ENCODE data around the gene ASCL2. TPM values are rescaled to one million over a fixed set of nuclear protein-coding genes. Genes with fewer than 3 reads are reported as not detected.
A peak's percentile ranks its signal among the peaks of the same experiment; 100 is the strongest.

Gene ASCL2
- total RNA-seq, 2 experiments from 2014 or later = not detected

DNA sequence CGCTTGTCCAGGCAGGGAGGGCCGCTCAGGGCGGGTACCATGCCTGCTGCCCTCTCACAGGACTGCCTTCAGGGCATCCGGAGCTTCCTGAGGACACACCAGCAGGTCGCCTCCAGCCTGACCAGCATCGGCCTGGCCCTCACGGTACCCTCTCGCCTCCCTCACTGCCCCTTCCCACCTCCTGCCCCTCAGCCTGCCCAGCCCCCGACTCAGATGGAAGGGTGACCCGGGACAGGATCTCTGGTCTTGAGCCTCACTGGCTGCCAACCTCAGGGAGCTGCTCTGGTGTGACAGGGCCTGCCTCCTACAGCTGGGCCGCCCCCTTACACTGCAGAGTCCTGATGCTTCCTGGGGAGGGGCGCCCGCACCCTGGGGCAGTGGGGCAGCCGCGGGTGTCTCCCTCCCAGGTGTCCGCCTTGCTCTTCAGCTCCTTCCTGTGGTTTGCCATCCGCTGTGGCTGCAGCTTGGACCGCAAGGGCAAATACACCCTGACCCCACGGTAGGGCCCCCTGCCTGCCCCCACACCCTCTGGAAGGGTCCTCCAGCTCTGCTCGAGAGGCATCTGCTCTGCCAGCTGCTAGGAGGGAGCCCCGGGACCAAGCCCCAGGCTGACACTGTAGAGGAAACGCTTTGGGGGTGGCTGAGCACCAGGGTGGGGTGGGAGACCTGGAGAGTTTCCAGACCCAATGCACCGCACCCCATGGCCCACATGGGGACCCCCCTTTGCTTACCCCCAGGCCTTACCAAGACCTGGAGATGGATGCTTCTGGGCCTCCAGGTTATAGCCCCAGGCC is 46.0 kb upstream of the ASCL2 start:
- ATAC-seq (ENCODE audit: poor library complexity) = no peak
- Histone ChIP-seq H3K9me3 (ENCODE audit: control insufficient read depth in 1 of 2, insufficient read depth in 1 of 2, low read length in 2 of 2) (peaks cover 0 to 15% of the 10 kb centered on the region in 2 experiments), H3K36me3 (ENCODE audit: insufficient read depth, low read length) (peaks cover 2% of the 10 kb centered on the region), H3K4me3 (ENCODE audit: low read length) (no peak overlapping the region), H3K27me3 (ENCODE audit: control insufficient read depth in 1 of 2, insufficient read depth in 2 of 2, low read length in 2 of 2) (no peaks in the 10 kb centered on the region), H3K27ac (ENCODE audit: low read depth in 1 of 2, low read length in 2 of 2) (no peak overlapping the region), H3K4me1 (ENCODE audit: insufficient read depth, low read length) (peaks cover 31% of the 10 kb centered on the region)
- peak in 1 of 14 experiments; percentile 12 for DNase-seq
- Mint-ChIP-seq H3K27me3 (no peaks in the 10 kb centered on the region), H3K27ac (no peak overlapping the region), H3K9me3 (no peaks in the 10 kb centered on the region), H3K36me3 (ENCODE audit: low read depth) (no peaks in the 10 kb centered on the region), H3K4me3 (no peak overlapping the region), H3K4me1 (ENCODE audit: low read depth) (peaks cover 6% of the 10 kb centered on the region)
- TF ChIP-seq, protein P1, sequence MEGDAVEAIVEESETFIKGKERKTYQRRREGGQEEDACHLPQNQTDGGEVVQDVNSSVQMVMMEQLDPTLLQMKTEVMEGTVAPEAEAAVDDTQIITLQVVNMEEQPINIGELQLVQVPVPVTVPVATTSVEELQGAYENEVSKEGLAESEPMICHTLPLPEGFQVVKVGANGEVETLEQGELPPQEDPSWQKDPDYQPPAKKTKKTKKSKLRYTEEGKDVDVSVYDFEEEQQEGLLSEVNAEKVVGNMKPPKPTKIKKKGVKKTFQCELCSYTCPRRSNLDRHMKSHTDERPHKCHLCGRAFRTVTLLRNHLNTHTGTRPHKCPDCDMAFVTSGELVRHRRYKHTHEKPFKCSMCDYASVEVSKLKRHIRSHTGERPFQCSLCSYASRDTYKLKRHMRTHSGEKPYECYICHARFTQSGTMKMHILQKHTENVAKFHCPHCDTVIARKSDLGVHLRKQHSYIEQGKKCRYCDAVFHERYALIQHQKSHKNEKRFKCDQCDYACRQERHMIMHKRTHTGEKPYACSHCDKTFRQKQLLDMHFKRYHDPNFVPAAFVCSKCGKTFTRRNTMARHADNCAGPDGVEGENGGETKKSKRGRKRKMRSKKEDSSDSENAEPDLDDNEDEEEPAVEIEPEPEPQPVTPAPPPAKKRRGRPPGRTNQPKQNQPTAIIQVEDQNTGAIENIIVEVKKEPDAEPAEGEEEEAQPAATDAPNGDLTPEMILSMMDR (IDR thresholded peaks at IDR 0.05) = no peak
- CTCF ChIA-PET = no interaction called here
- POLR2A ChIA-PET = interaction anchor here (1.8 kb wide), 2 partner anchors 11 to 15 kb away, joined by 6 read pairs; partner anchors contain the start of genes C11orf21 and TSPAN32
- intact Hi-C loops (cut with DNase I, micrococcal nuclease) = no loop called here

DNA sequence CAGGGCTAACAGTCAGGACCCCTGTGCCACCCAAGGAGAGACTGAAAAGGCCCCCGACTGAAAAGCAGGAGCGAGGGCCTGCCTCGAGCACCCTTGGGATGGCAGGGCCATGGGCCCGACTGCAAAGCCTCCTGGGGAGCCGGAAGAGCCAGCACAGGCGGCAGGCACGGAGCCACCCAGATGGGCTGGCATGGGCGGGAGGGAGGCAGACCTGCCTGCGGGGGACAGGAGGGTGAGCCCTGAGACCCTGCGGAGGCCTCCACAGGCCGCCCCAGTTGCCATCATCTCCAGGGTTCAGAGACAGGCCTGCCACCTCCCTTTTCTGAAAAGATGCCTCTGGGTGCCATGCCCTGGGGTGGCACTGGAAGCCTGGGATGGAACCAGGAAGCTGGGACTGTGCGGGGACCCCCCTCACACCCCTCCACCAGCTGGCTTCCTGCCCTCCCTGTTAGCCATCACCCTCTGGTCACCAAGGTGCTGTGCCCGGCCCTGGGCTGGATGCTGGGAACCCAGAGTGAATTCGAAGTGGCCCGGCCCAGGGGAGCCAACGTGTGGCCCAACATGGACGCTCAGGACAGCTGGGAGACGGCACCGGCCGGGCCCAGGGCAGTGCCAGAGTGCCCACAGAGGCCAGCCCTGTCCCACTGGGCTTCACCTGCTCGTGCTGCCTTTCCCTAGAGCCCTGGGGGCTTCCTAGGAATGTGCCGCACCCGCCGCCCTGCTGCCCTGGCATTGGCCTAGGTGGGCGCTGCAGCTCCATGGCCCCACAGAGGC is 45.2 kb upstream of the ASCL2 start:
- no peaks in the 10 kb centered on the region for H3K9me3 Mint-ChIP-seq
- intact Hi-C loops (cut with DNase I, micrococcal nuclease) = no loop called here
- POLR2A ChIA-PET = interaction anchor here (1.8 kb wide), 2 partner anchors 11 to 14 kb away, joined by 6 read pairs; partner anchors contain the start of genes C11orf21 and TSPAN32
- H3K4me3 ChIP-seq (ENCODE audit: low read length) = no peak overlapping the region
- peaks cover 34% of the 10 kb centered on the region for H3K4me1 ChIP-seq (ENCODE audit: insufficient read depth, low read length)
- H3K27me3 ChIP-seq (ENCODE audit: control insufficient read depth in 1 of 2, insufficient read depth in 2 of 2, low read length in 2 of 2) = no peaks in the 10 kb centered on the region
- H3K9me3 ChIP-seq (ENCODE audit: control insufficient read depth in 1 of 2, insufficient read depth in 1 of 2, low read length in 2 of 2) = peaks cover 0 to 9% of the 10 kb centered on the region in 2 experiments
- no peak overlapping the region for H3K27ac Mint-ChIP-seq
- TF ChIP-seq, protein P1 (IDR thresholded peaks at IDR 0.05) = no peak
- DNase-seq (no peak), ATAC-seq (ENCODE audit: poor library complexity) (no peak)
- peaks cover 6% of the 10 kb centered on the region for H3K4me1 Mint-ChIP-seq (ENCODE audit: low read depth)
- peaks cover 2% of the 10 kb centered on the region for H3K36me3 ChIP-seq (ENCODE audit: insufficient read depth, low read length)
- H3K27ac ChIP-seq (ENCODE audit: low read depth in 1 of 2, low read length in 2 of 2) = no peak overlapping the region
- H3K27me3 Mint-ChIP-seq = no peaks in the 10 kb centered on the region
- H3K36me3 Mint-ChIP-seq (ENCODE audit: low read depth) = no peaks in the 10 kb centered on the region
- CTCF ChIA-PET = no interaction called here
- H3K4me3 Mint-ChIP-seq = no peak overlapping the region

DNA sequence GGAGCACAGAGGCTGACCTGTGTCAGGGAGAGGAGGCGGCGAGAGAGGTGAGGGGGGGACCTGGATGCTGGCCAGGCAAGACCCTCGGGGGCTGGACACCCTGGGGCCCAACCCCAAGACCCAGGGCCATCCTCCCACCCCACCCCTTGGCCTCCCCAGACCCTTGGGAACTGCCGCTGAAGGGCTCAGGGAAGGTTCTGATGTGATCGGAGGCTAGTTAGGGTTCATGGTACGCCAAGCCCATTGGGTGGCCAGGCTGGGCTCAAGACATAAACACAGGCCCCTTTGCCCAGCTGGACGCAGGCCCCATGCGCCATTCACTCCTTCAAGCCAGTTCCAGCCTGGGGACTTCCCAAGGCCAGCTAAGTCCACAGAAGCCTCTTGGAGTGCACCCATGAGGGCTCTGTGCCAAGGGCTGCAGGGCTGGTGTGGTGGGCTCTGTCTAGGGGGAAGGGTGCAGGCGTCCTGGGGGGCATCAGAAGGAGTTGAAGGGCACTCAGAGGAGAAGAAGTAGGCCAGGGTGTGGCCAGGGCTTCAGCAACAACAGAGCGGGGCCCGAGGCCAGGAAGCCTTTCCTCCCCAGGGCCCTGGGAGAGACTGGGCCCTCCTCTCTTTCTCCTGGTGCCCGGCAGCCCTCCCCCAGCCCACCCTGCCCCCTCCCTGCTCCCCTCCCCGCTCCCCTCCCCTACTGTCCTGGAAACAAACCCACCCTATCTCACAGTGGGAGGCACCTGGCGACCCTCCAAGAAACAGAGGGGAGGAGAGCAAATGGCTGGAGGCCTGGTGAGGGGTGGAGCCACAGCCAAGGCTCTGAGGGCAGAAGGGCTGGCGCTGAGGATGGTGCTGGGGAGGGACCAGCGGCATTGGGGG is 44.4 kb upstream of the ASCL2 start:
- peaks cover 0 to 7% of the 10 kb centered on the region in 2 experiments for H3K9me3 ChIP-seq (ENCODE audit: control insufficient read depth in 1 of 2, insufficient read depth in 1 of 2, low read length in 2 of 2)
- Mint-ChIP-seq H3K27me3 (no peaks in the 10 kb centered on the region), H3K36me3 (ENCODE audit: low read depth) (no peaks in the 10 kb centered on the region), H3K9me3 (no peaks in the 10 kb centered on the region), H3K4me1 (ENCODE audit: low read depth) (peaks cover 6% of the 10 kb centered on the region), H3K27ac (no peak overlapping the region), H3K4me3 (no peak overlapping the region)
- ChIA-PET CTCF (no interaction called here), POLR2A (interaction anchor here (0.6 to 1.8 kb wide), 2 partner anchors 8 to 13 kb away, joined by 3 to 6 read pairs; partner anchors contain the start of genes C11orf21 and TSPAN32)
- TF ChIP-seq, protein P1 (IDR thresholded peaks at IDR 0.05) = no peak
- no peaks in the 10 kb centered on the region for H3K27me3 ChIP-seq (ENCODE audit: control insufficient read depth in 1 of 2, insufficient read depth in 2 of 2, low read length in 2 of 2)
- H3K27ac ChIP-seq (ENCODE audit: low read depth in 1 of 2, low read length in 2 of 2) = no peak overlapping the region
- no peak for ATAC-seq (ENCODE audit: poor library complexity)
- DNase-seq = no peak
- intact Hi-C loops (cut with DNase I, micrococcal nuclease) = no loop called here
- H3K4me1 ChIP-seq (ENCODE audit: insufficient read depth, low read length) = peaks cover 34% of the 10 kb centered on the region
- H3K36me3 ChIP-seq (ENCODE audit: insufficient read depth, low read length) = peaks cover 2% of the 10 kb centered on the region
- no peak overlapping the region for H3K4me3 ChIP-seq (ENCODE audit: low read length)

All from CD4-positive, alpha-beta T cell (primary cell).